ENCODE results near the gene INSRR.

INSRR gene

GRCh38 chr1:156882543-156882942, 23.6 kb upstream of the INSRR start:
- TF ChIP-seq CTCF (IDR thresholded peaks at IDR 0.05; ENCODE audit: insufficient read depth, low read length, poor library complexity, severe bottlenecking): no peak
- Histone ChIP-seq H3K4me3 (replicated peaks; ENCODE audit: low read depth, low read length) (no peak overlapping the region), H3K27me3 (replicated peaks; ENCODE audit: control insufficient read depth, insufficient read depth, low read length) (peaks cover 2% of the 10 kb centered on the region; the same call in 1 of the 2 replicates), H3K36me3 (ENCODE audit: control insufficient read depth, insufficient read depth, low read length) (no peaks in the 10 kb centered on the region)
- no peak for DNase-seq (ENCODE audit: extremely low read depth, insufficient read length)

- TF ChIP-seq CTCF (IDR thresholded peaks at IDR 0.05; ENCODE audit: insufficient read depth, low read length, poor library complexity, severe bottlenecking): no peak
- peaks cover 2% of the 10 kb centered on the region; the same call in 1 of the 2 replicates for H3K27me3 ChIP-seq (replicated peaks; ENCODE audit: control insufficient read depth, insufficient read depth, low read length)
- no peak overlapping the region for H3K4me3 ChIP-seq (replicated peaks; ENCODE audit: low read depth, low read length)
- DNase-seq (ENCODE audit: extremely low read depth, insufficient read length): no peak
- no peaks in the 10 kb centered on the region for H3K36me3 ChIP-seq (ENCODE audit: control insufficient read depth, insufficient read depth, low read length)
Measured at GRCh38 chr1:156881663-156882062, 22.7 kb upstream of the INSRR start.

- Histone ChIP-seq H3K36me3 (ENCODE audit: control insufficient read depth, insufficient read depth, low read length) (no peaks in the 10 kb centered on the region), H3K27me3 (replicated peaks; ENCODE audit: control insufficient read depth, insufficient read depth, low read length) (peaks cover 2% of the 10 kb centered on the region; the same call in 1 of the 2 replicates), H3K4me3 (replicated peaks; ENCODE audit: low read depth, low read length) (no peak overlapping the region)
- no peak for DNase-seq (ENCODE audit: extremely low read depth, insufficient read length)
- TF ChIP-seq CTCF (IDR thresholded peaks at IDR 0.05; ENCODE audit: insufficient read depth, low read length, poor library complexity, severe bottlenecking): no peak
Measured at GRCh38 chr1:156881101-156881500, 22.2 kb upstream of the INSRR start.

GRCh38 chr1:156880473-156880872, 21.6 kb upstream of the INSRR start:
- no peak overlapping the region for H3K4me3 ChIP-seq (replicated peaks; ENCODE audit: low read depth, low read length)
- no peak for DNase-seq (ENCODE audit: extremely low read depth, insufficient read length)
- TF ChIP-seq CTCF (IDR thresholded peaks at IDR 0.05; ENCODE audit: insufficient read depth, low read length, poor library complexity, severe bottlenecking): no peak
- peaks cover 2% of the 10 kb centered on the region; the same call in 1 of the 2 replicates for H3K27me3 ChIP-seq (replicated peaks; ENCODE audit: control insufficient read depth, insufficient read depth, low read length)
- H3K36me3 ChIP-seq (ENCODE audit: control insufficient read depth, insufficient read depth, low read length): no peaks in the 10 kb centered on the region

GRCh38 chr1:156879876-156880275, 21.0 kb upstream of the INSRR start:
- H3K36me3 ChIP-seq (ENCODE audit: control insufficient read depth, insufficient read depth, low read length): no peaks in the 10 kb centered on the region
- H3K4me3 ChIP-seq (replicated peaks; ENCODE audit: low read depth, low read length): no peak overlapping the region
- H3K27me3 ChIP-seq (replicated peaks; ENCODE audit: control insufficient read depth, insufficient read depth, low read length): no peaks in the 10 kb centered on the region; the same call in 1 of the 2 replicates
- no peak for TF ChIP-seq CTCF (IDR thresholded peaks at IDR 0.05; ENCODE audit: insufficient read depth, low read length, poor library complexity, severe bottlenecking)
- no peak for DNase-seq (ENCODE audit: extremely low read depth, insufficient read length)

Data from GM06990 (cell line).